Fibroblast of lung (primary cell): ENCODE measurements around the gene LRRK1.

Experiments
- EZH2 ChIP-seq: IDR thresholded peaks from 2 replicates; pipeline ENCODE4 v1.5.1; 2012; ENCODE audit warnings: low read length, control low read depth, mild to moderate bottlenecking; ENCODE audit errors: missing control alignments
- TF ChIP-seq, protein P1 (sequence below), 2 donors: IDR thresholded peaks in 1 of 2; conservative IDR thresholded peaks in 1 of 2; 1 replicate in 1 of 2; 2 replicates in 1 of 2; pipeline ENCODE4 v1.5.1; 2011 to 2012; ENCODE audit warnings: low read length in 2 of 2, control low read depth in 1 of 2, inconsistent platforms in 1 of 2, low read depth in 1 of 2, mild to moderate bottlenecking in 1 of 2

DNA sequence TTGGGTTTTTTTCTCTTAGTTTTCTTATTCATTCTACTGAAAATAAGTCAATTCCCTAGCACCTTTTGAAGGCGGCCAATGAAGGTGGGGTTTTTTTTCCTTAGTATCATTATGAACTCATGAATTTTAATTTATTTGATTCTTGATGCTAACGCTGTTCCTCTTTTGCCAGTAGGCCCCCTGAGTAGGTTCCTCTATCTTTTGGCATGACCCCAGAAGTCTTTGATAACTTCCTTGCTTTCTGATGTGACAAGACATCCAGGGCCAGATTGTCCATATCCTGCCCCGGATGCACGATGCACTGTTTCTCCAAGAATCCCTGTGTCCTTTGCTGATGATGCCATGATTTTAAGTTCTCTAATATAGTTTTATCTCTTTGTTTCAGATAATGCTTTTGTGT, 20.6 kb downstream of the LRRK1 start:
- TF ChIP-seq, protein P1, sequence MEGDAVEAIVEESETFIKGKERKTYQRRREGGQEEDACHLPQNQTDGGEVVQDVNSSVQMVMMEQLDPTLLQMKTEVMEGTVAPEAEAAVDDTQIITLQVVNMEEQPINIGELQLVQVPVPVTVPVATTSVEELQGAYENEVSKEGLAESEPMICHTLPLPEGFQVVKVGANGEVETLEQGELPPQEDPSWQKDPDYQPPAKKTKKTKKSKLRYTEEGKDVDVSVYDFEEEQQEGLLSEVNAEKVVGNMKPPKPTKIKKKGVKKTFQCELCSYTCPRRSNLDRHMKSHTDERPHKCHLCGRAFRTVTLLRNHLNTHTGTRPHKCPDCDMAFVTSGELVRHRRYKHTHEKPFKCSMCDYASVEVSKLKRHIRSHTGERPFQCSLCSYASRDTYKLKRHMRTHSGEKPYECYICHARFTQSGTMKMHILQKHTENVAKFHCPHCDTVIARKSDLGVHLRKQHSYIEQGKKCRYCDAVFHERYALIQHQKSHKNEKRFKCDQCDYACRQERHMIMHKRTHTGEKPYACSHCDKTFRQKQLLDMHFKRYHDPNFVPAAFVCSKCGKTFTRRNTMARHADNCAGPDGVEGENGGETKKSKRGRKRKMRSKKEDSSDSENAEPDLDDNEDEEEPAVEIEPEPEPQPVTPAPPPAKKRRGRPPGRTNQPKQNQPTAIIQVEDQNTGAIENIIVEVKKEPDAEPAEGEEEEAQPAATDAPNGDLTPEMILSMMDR (conservative IDR thresholded peaks at IDR 0.05 in 1 of 2, IDR thresholded peaks at IDR 0.05 in 1 of 2; ENCODE audit: low read depth in 1 of 2, low read length in 2 of 2): no peak
- TF ChIP-seq EZH2: no peak
